ENCODE results near the gene FAM98B.

The FAM98B gene

DNA sequence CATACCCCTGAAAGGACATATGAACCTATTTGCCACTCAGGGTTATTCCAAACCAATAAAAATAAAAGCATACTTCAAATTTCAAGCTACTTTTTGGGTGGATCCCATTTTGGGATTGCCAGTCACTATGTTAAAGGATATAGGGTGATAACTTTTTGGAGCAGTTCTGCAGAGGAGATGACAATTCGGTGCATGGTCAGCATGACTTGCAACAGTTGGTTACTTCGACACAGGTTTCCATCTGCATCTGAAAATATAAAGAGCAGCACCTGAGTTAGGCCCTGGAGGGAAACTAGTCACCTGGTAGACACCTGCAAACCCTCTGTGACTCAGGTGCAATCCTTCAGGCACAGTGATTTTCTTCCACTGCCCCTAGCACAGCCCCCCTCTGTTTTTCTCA is 72.2 kb downstream of the FAM98B start:
- DNase-seq (ENCODE audit: insufficient read length, low spot score) (no peak), FAIRE-seq (no peak)
- TF ChIP-seq, protein P1, sequence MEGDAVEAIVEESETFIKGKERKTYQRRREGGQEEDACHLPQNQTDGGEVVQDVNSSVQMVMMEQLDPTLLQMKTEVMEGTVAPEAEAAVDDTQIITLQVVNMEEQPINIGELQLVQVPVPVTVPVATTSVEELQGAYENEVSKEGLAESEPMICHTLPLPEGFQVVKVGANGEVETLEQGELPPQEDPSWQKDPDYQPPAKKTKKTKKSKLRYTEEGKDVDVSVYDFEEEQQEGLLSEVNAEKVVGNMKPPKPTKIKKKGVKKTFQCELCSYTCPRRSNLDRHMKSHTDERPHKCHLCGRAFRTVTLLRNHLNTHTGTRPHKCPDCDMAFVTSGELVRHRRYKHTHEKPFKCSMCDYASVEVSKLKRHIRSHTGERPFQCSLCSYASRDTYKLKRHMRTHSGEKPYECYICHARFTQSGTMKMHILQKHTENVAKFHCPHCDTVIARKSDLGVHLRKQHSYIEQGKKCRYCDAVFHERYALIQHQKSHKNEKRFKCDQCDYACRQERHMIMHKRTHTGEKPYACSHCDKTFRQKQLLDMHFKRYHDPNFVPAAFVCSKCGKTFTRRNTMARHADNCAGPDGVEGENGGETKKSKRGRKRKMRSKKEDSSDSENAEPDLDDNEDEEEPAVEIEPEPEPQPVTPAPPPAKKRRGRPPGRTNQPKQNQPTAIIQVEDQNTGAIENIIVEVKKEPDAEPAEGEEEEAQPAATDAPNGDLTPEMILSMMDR (IDR thresholded peaks at IDR 0.05; ENCODE audit: insufficient read depth, missing control alignments): no peak

GRCh38 chr15:38528294-38528693 is 74.4 kb downstream of the FAM98B start:
- no peak for DNase-seq (ENCODE audit: insufficient read length, low spot score)
- TF ChIP-seq, protein P1 (IDR thresholded peaks at IDR 0.05; ENCODE audit: insufficient read depth, missing control alignments): no peak
- FAIRE-seq: no peak

DNA sequence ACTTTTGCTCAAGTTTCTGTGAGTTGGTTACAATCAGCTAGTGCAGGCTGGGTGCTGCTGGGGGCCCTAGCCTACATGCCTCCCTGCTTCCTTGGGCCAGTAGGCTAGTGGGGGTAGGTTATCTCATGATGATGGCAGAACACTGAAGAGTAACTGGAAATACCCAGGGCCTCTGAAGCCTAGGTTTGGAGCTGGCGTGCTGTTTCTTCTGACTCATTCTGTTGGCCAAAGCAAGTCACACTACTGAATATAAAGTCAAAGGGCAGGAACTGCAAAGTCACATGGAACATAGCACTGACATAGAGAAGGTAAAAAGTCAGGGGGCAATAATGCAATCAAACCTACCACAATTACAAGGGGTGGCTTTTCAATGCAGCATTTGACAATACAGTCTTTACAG is 76.2 kb downstream of the FAM98B start:
- FAIRE-seq (no peak), DNase-seq (ENCODE audit: insufficient read length, low spot score) (no peak)
- TF ChIP-seq, protein P1 (IDR thresholded peaks at IDR 0.05; ENCODE audit: insufficient read depth, missing control alignments): no peak

DNA sequence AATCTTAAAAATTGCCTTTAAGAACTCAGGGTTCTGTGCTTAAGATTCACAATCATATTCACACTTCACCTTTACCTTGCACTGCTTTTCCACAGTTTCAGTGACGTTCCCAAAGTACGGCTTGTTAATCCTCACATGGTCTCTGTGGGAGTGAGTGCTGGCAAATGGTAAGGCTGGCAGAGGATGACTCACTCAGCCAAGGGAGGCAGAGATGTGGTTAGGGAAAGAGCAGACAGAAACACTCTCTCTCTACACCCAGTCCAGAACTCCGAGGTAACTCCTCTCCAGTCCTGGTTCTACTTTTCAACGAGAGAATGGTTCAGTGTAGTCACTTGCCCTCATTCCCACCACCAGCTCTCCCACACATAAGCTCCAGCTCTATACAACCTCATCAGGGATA is 77.6 kb downstream of the FAM98B start:
- TF ChIP-seq, protein P1 (IDR thresholded peaks at IDR 0.05; ENCODE audit: insufficient read depth, missing control alignments): no peak
- DNase-seq (ENCODE audit: insufficient read length, low spot score) (no peak), FAIRE-seq (no peak)

DNA sequence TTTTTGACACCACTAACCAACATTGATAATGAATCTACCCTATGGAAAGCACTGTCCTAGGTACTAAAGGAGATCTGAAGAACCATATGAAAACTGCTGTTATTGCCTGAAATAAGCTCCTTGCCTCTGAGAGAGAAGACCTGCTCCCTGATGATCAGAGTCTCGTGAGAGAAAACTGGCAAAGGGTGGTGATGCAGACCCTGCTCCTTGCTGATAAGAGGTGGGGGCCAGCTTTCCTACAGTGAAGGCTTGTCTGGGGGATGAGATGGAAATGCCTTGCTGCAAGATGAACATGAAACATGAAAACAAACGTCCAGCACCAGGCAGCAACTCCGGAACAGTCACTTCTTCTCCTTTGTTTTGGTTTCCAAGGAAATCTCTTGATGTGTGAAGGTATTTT is 78.8 kb downstream of the FAM98B start:
- TF ChIP-seq, protein P1 (IDR thresholded peaks at IDR 0.05; ENCODE audit: insufficient read depth, missing control alignments): no peak
- DNase-seq (ENCODE audit: insufficient read length, low spot score) (no peak), FAIRE-seq (no peak)

GRCh38 chr15:38533416-38533915 is 79.5 kb downstream of the FAM98B start:
- DNase-seq (ENCODE audit: insufficient read length, low spot score) (no peak), FAIRE-seq (no peak)
- TF ChIP-seq, protein P1 (IDR thresholded peaks at IDR 0.05; ENCODE audit: insufficient read depth, missing control alignments): no peak

GRCh38 chr15:38533926-38534325 is 80.0 kb downstream of the FAM98B start:
- DNase-seq (ENCODE audit: insufficient read length, low spot score): no peak
- TF ChIP-seq, protein P1 (IDR thresholded peaks at IDR 0.05; ENCODE audit: insufficient read depth, missing control alignments): no peak
- FAIRE-seq: no peak
